Measurements from ENCODE around the gene TMEM132C. TPM values are rescaled to one million over a fixed set of nuclear protein-coding genes. Genes with fewer than 3 reads are reported as not detected.
A peak's percentile ranks its signal among the peaks of the same experiment; 100 is the strongest.

The TMEM132C gene
- total RNA-seq, 2 experiments from 2014 or later = not detected

DNA sequence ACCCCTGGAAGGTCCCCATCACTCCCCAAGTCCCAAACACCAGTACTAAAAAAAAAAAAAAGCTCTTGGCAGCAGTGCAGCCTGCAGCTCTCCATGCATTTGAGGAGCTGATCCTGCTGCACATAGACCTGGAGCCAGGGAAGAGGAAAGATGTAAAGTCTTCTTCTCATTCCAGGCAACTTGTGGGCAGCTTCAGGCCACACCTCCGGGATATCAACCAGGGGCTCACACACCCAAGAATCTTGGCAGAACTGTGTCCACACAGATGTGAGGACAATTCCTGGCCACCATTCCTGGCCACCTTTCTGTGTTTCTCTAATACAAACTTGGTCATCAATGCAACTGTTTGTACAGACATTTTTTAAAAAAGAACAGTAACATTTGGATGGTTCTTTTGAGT is 72.7 kb downstream of the TMEM132C start:
- Mint-ChIP-seq H3K9me3 (peaks cover 3% of the 10 kb centered on the region), H3K4me1 (no peaks in the 10 kb centered on the region), H3K36me3 (no peaks in the 10 kb centered on the region), H3K4me3 (no peak overlapping the region), H3K27ac (no peak overlapping the region), H3K27me3 (peaks cover 18% of the 10 kb centered on the region)
- no peak for DNase-seq

DNA sequence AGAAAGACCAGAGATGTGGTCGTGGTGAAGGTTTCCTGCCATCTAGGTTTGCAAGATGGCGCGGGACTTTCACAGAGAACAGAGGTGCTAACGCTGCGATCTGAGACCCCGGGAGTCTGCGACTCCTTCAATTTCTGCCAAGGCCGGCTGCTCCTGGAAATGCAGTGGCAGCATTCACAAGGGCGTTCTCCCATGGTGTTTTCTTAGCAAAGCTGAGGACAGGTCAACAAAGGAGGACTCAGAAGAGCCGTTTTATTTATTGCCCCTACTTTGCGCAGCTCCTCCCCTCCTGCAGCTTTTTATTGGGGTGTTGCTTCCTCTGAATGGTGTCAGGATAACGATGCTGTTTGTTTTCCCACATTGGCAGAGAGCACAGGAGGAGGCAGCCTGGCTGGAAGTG is 86.3 kb downstream of the TMEM132C start:
- no peak for DNase-seq
- Mint-ChIP-seq H3K27me3 (peaks cover 33% of the 10 kb centered on the region), H3K36me3 (no peaks in the 10 kb centered on the region), H3K4me3 (no peak overlapping the region), H3K4me1 (no peaks in the 10 kb centered on the region), H3K9me3 (peaks cover 23% of the 10 kb centered on the region), H3K27ac (no peak overlapping the region)

DNA sequence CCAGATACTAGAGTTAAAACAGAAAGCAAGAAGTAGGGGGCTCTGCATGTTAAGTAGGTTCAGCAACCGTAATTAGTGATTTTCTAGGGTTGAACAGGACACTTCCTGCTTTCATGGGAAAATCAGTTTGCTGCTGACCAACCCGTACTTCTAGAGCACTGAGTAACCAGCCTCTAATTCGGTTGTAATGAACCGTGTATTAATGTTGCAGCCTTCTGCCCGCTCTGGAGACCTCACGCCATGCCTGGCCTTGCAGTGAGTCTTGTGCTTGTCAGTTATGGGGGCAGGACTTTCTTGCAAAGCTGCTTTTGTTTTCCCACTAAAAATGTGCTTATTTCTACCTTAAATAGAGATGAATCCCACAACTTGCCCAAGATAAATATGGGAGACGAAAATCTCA is 89.6 kb downstream of the TMEM132C start:
- peaks cover 23% of the 10 kb centered on the region for H3K27me3 Mint-ChIP-seq
- H3K27ac Mint-ChIP-seq = no peak overlapping the region

DNA sequence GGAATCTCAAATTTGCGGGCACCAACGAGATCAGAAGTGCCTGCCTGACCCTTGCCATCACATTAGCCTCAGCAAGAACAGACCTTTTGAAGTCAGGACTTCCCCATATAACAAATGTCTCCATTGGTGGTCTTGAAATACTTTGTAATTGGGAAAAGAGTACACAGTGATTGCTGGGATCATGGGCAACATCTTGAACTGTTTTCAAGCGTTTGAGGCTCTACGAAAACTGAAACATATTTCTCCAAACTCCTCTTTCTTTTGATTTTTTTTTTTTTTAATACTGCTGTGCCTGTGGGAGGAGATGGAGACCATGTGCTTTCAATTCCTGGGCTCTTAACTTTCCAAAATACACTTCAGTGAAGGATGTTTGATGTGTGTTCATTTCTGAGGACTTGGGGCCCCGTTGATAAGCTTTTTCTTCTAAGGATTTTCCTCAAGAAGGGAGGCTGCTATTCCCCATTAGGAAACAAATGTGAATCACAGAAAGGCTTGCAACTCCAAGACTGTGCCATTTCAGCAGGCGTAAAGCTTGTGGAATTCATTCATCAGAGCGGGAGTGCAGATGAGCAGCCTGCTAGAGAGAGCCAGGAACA is 94.5 kb downstream of the TMEM132C start:
- Mint-ChIP-seq H3K27me3 (peaks cover 39% of the 10 kb centered on the region), H3K4me3 (no peak overlapping the region), H3K27ac (no peak overlapping the region), H3K36me3 (no peaks in the 10 kb centered on the region), H3K4me1 (no peaks in the 10 kb centered on the region), H3K9me3 (peaks cover 2% of the 10 kb centered on the region)
- DNase-seq = no peak

More for the DNA sequence above, 89.6 kb downstream of the TMEM132C start:
- Mint-ChIP-seq H3K4me3 (no peak overlapping the region), H3K4me1 (no peaks in the 10 kb centered on the region), H3K36me3 (no peaks in the 10 kb centered on the region), H3K9me3 (peaks cover 20% of the 10 kb centered on the region)
- no peak for DNase-seq

DNA sequence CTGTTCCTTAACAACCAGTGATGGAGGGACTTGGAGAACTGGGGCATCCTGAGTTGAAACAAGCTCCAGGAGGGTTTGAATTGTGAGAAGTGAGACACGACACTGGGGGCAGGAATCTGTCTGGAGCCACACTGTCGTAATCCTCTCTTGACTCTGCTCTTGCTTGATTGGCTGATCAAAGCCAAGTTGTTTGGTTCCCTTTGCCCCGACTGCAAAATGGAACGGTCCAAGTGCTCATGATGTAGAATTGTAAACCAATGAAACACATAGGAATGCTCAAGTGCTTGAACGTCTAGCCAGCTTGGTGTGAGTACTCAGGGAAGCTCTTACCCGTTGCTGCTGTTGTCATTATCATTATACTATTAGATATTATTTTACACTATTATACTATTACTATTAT is 98.1 kb downstream of the TMEM132C start:
- no peaks in the 10 kb centered on the region for H3K9me3 Mint-ChIP-seq
- no peak overlapping the region for H3K27ac Mint-ChIP-seq

DNA sequence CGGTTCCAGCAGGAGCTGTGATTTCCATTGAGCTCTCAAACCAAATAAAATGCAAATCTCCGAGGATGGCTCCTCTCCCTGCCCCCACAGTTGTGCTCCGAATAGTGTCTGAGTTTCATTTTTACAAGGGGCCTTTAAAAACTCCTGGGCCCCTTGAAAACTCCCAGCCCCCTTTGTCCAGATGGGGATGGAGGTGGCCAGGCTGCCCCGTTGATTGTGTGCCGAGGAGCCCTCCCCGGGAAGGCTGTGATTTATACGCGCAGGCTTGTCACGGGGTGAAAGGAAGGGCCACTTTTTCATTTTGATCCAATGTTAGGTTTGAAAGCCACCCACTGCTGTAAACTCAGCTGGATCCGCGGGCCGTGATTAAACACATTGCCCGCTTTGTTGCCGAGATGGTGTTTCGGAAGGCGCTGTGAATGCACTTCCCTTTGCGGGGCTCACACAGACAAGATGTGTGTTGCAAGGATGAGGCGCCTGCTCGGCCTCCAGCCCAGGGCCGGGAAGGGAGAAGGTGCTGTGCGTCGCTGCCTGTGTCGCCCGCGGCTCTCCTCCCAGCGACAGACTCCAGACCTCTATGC is 98.8 kb downstream of the TMEM132C start:
- DNase-seq = no peak
- Mint-ChIP-seq H3K4me3 (no peak overlapping the region), H3K27me3 (peaks cover 41% of the 10 kb centered on the region)

More for the DNA sequence above, 98.1 kb downstream of the TMEM132C start:
- Mint-ChIP-seq H3K4me3 (no peak overlapping the region), H3K27me3 (peaks cover 41% of the 10 kb centered on the region), H3K36me3 (no peaks in the 10 kb centered on the region), H3K4me1 (no peaks in the 10 kb centered on the region)
- no peak for DNase-seq

DNA sequence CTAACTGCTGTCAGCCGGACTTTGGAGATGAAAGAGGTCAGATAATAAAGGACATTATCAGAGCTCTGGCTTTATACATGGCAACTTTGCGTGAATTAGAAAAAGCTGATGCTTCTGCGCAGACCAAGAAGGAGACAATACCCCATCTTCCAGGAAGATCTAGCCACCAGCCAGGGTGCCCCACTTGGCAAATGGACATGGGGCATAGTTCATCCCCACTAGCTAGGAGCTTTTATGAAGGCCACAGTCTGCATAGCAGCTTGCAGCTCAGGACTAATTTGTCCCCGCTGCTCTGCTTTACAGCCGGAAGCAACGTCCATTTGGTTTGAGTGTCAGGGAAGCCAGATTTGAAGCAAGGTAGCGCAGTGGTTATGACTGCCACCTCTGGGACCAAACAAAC is 101.0 kb downstream of the TMEM132C start:
- no peak for DNase-seq
- Mint-ChIP-seq H3K9me3 (no peaks in the 10 kb centered on the region), H3K27ac (no peak overlapping the region), H3K27me3 (peaks cover 38% of the 10 kb centered on the region), H3K4me3 (no peak overlapping the region), H3K36me3 (no peaks in the 10 kb centered on the region), H3K4me1 (no peaks in the 10 kb centered on the region)

More for the DNA sequence above, 98.8 kb downstream of the TMEM132C start:
- no peak overlapping the region for H3K27ac Mint-ChIP-seq
- H3K36me3 Mint-ChIP-seq = no peaks in the 10 kb centered on the region
- H3K4me1 Mint-ChIP-seq = no peaks in the 10 kb centered on the region
- H3K9me3 Mint-ChIP-seq = no peaks in the 10 kb centered on the region

DNA sequence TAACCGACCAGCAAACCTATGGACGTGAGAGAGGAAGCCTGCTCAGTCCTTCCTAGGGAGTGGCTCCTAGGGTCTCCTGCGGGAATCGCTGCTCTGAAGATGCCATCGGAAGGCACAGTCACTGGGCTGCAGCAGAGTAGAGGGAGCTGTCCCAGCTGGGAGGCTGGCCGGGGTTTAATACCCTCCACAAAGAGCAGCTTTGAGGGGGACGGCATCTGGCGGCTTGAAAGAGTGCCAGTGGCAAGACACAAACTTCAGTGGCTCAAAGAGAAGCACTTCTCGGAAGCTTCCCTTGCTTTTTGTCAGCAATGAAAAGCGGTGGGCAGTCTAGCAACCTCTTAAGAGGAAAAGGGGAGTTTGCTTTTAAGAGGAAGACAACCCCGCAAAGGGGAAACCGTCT is 114.6 kb downstream of the TMEM132C start:
- Mint-ChIP-seq H3K4me3 (no peak overlapping the region), H3K9me3 (peaks cover 1% of the 10 kb centered on the region), H3K4me1 (no peaks in the 10 kb centered on the region), H3K36me3 (no peaks in the 10 kb centered on the region), H3K27me3 (peaks cover 10% of the 10 kb centered on the region), H3K27ac (no peak overlapping the region)
- DNase-seq = no peak

DNA sequence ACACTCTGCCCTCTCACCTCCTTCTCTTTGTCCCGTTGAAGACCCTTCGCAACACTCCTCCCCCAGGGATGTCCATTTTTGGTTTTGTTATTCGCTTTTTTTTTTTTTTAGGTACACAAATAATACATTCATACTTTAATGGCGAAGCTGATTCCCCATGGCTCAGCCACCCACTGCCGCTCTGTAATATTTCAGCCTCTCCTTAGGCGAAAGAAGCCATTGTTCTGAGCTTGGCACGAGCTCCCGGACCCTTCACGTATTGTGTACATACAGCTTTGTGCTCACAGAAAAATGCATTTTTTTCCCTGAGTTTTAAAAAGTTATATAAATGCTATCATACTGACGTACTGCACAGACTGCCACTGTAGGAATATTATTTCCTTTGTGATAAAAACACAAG is 115.0 kb downstream of the TMEM132C start:
- peaks cover 1% of the 10 kb centered on the region for H3K9me3 Mint-ChIP-seq

DNA sequence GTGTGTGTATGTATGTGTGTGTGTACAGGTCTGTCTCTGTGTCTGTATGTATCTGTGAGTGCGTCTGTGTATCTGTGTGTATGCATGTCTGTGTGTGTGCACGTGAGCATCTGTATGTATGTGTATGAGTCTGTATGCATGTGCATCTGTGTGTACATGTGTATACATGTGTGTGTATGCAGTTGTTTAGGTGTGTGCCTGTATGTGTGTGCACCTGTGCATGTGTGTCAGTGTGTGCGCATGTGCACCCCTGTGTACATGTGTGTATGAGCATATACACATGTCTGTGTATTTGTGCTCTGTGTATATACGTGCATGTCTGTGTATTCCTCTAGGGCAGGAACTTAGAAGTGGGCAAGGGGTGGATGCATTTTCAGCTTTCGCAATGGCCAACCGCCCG is 116.0 kb downstream of the TMEM132C start:
- Mint-ChIP-seq H3K27me3 (peaks cover 16% of the 10 kb centered on the region), H3K9me3 (no peaks in the 10 kb centered on the region), H3K4me1 (no peaks in the 10 kb centered on the region), H3K4me3 (no peak overlapping the region), H3K27ac (no peak overlapping the region), H3K36me3 (no peaks in the 10 kb centered on the region)
- DNase-seq = no peak

More for the DNA sequence above, 115.0 kb downstream of the TMEM132C start:
- DNase-seq = no peak
- H3K4me3 Mint-ChIP-seq = no peak overlapping the region
- no peak overlapping the region for H3K27ac Mint-ChIP-seq
- no peaks in the 10 kb centered on the region for H3K36me3 Mint-ChIP-seq
- H3K27me3 Mint-ChIP-seq = peaks cover 13% of the 10 kb centered on the region
- H3K4me1 Mint-ChIP-seq = no peaks in the 10 kb centered on the region

DNA sequence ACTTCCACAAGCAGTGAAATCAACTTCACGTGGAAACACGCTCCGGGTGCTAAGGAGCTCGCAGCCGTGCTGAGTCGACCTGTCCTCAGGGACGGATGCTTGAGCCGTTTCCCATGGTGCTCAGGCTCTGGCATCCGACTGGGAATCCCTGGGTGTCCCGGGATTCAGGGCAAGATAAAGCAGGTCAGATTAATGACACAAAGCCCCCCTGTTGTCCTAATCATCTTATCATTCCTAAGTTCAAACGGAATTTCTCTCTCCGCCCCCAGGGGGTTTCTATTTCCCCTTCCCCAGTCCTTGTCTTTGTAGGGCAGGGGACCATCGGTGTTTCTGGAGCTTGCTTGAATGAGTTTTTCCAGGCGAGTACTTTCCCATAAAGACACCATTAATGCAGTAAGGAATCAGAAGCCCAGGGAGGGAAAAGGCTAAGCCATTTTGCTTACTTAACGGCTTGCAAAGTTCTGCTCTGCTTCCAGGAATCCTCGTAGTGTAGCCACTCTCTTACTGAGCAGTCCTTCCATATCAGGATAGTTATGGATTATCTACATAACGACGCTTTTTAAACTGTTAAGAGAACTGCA is 116.5 kb downstream of the TMEM132C start:
- Mint-ChIP-seq H3K36me3 (no peaks in the 10 kb centered on the region), H3K9me3 (no peaks in the 10 kb centered on the region), H3K4me1 (no peaks in the 10 kb centered on the region), H3K27ac (no peak overlapping the region), H3K27me3 (peaks cover 19% of the 10 kb centered on the region), H3K4me3 (no peak overlapping the region)
- no peak for DNase-seq

DNA sequence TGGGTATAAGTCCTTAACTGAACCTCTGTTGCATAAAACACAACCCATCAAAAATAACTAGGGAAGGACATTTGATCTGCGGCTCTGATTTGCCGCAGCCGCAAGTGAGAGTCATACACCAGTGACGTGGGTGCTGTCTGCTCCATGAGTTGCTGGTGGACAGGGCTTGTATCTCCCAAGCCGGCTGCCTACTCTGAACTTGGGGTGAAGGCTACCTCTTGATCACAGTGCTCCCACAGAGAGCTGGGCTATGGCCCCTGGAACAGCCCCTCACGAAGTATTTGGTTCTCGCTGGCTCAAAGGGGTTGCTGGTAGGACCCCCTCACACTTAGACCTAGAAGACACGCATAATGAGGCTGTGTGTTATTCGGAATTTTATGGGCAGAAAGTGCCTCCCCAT is 118.8 kb downstream of the TMEM132C start:
- H3K9me3 Mint-ChIP-seq = no peaks in the 10 kb centered on the region
- H3K27ac Mint-ChIP-seq = no peak overlapping the region
- H3K36me3 Mint-ChIP-seq = no peaks in the 10 kb centered on the region
- H3K27me3 Mint-ChIP-seq = peaks cover 24% of the 10 kb centered on the region
- no peak overlapping the region for H3K4me3 Mint-ChIP-seq
- DNase-seq = no peak
- no peaks in the 10 kb centered on the region for H3K4me1 Mint-ChIP-seq

DNA sequence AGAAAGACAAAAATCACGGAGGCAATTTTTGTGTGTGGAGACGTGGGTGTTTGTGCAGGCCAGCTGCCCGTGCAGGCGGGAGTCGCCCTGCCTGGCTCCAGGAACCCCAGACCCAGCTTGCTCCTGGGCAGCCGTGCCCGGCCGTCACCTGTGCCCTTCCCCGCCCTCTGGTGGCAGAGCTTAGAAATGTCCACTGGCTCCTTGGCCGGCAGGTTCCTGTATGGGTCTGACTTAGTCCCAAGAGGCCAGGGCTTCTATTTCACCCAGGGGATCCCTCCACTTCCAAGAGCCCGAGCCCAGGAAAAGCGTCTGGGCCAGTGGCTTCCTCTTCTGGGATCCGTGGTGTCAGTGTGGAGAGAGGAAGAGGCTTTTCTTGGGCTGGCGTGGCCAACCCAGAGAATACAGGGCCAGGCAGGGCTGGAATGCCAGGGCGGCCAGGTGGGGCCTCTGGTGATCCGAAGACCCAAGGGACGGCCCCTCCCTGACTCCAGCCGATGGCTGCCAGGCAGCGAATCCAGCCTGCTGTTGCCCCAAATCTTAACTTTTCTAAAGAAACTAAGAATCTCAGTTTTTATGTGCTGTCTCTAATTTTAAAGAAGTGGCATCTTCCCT is 120.9 kb downstream of the TMEM132C start:
- peaks cover 29% of the 10 kb centered on the region for H3K27me3 Mint-ChIP-seq
- H3K4me3 Mint-ChIP-seq = no peak overlapping the region
- DNase-seq = peak; percentile 17
- no peak overlapping the region for H3K27ac Mint-ChIP-seq
- H3K36me3 Mint-ChIP-seq = no peaks in the 10 kb centered on the region
- no peaks in the 10 kb centered on the region for H3K4me1 Mint-ChIP-seq
- no peaks in the 10 kb centered on the region for H3K9me3 Mint-ChIP-seq

DNA sequence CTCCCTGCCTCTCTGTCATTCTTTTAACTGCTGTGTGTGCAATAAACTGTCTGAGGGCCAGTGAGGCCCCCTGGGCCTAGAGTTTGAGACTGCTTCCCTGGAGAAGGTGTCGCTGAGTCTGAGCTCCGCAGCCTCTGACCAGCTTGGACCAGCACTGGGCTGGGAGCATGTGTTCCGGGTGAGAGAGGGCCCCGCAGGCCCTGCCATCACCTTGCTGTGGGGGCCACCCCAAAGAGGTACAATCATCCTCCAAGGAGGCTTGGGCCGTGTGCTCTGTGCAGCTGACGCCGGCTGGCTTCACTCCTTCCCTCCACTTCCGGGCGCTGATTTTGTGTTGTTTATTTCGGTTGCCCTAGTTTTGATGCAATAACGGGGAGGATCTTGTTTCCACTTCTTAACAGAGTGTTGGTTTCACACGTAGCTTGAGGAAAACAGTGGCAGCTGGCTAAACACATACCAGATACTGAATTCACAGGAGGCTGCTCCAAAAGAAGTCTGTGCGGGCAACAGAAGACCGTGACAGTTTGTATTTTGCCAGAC is 121.6 kb downstream of the TMEM132C start:
- Mint-ChIP-seq H3K9me3 (no peaks in the 10 kb centered on the region), H3K4me3 (no peak overlapping the region), H3K4me1 (no peaks in the 10 kb centered on the region), H3K27me3 (peaks cover 26% of the 10 kb centered on the region), H3K27ac (no peak overlapping the region), H3K36me3 (no peaks in the 10 kb centered on the region)
- no peak for DNase-seq

DNA sequence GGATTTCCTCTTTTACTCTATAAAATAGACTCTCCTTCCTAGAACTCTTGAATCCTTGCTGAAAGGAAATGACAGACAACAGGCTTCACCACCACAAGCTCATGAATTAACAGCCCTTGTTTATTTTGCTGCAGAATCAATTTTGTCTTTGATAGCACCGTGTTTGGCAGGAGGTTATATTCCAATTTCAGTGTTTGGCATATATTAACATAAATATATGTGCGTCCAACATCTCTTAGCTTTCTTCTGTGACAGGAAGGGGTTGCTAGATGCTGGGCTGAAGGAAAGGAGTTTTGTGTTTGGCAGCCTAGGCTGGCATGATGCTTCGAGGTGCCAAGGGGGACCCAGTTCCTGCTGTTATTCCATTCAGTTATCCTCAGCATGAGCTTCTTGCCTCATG is 126.4 kb downstream of the TMEM132C start:
- DNase-seq = no peak
- H3K27ac Mint-ChIP-seq = no peak overlapping the region
- no peaks in the 10 kb centered on the region for H3K4me1 Mint-ChIP-seq
- H3K9me3 Mint-ChIP-seq = peaks cover 6% of the 10 kb centered on the region
- H3K4me3 Mint-ChIP-seq = no peak overlapping the region
- no peaks in the 10 kb centered on the region for H3K36me3 Mint-ChIP-seq
- peaks cover 14% of the 10 kb centered on the region for H3K27me3 Mint-ChIP-seq

Data from activated naive CD8-positive, alpha-beta T cell treated with anti-CD3 and anti-CD28 coated beads for 36 hours (primary cell).